ENCODE measurements around the gene B3GALT6. TPM values are rescaled to one million over a fixed set of nuclear protein-coding genes. Genes with fewer than 3 reads are reported as not detected.

B3GALT6 gene
- total RNA-seq, 1 experiment from 2014 or later = 46.4 TPM

DNA sequence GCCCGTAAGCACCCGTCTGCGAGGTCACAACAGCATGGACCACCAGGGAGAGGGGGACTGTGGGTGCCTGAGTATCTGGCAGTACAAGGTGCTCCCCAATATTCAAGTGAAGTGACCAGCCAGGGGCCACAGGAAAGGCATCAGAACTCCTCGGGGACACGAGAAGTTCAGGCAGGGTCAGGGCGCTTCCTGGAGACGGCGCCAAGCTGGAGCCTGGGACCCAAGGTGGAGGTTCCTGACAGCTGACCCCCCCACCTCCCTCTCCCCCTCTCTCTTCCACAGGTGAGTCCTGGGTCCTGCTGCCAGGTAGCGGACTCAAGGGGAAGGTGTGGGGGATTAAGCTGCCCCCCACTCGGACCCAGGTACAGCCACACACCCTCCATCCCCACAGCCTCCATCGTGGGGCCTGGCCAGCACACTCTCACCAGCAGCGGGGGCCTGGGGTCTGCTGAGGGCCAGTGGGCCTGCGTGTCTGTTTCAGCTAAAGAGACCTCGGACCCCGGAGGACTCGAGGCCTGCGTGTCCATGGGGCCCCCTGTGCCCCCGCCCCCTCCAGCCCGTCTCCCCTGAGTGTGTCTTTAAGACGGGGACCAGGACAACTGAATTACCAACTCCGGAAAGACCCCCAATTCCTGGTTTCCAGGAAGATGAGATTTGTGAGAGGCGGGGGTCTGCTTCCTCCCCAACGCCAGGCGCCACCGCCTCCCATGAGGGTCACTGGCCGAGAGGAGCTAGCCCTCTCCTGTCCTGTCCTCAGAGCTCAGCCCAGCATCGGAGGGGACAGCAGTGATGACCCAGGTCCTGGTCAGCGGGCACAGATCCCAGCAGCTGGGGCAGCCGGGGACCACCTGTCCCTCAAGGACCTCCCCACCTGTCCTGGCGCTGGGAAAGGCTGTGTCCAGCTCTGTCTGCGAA lies 31.8 kb upstream of the B3GALT6 start:
- no peaks in the 10 kb centered on the region for H3K36me3 ChIP-seq (ENCODE audit: control insufficient read depth, insufficient read depth, low read length)
- CTCF ChIA-PET = no interaction called here
- DNase-seq (ENCODE audit: low read depth, low spot score) = no peak
- TF ChIP-seq REST (IDR thresholded peaks at IDR 0.05; ENCODE audit: insufficient read depth in 1 of 2, low read depth in 2 of 2, low read length in 1 of 2) (no peak), SIN3A (IDR thresholded peaks at IDR 0.05; ENCODE audit: borderline replicate concordance, insufficient read depth, low read depth, low read length) (no peak), TCF7L2 (IDR thresholded peaks at IDR 0.05; ENCODE audit: low read depth, low read length) (no peak), POLR2AphosphoS5 (IDR thresholded peaks at IDR 0.05; ENCODE audit: low read depth, low read length) (no peak)
- TF ChIP-seq, protein P1, sequence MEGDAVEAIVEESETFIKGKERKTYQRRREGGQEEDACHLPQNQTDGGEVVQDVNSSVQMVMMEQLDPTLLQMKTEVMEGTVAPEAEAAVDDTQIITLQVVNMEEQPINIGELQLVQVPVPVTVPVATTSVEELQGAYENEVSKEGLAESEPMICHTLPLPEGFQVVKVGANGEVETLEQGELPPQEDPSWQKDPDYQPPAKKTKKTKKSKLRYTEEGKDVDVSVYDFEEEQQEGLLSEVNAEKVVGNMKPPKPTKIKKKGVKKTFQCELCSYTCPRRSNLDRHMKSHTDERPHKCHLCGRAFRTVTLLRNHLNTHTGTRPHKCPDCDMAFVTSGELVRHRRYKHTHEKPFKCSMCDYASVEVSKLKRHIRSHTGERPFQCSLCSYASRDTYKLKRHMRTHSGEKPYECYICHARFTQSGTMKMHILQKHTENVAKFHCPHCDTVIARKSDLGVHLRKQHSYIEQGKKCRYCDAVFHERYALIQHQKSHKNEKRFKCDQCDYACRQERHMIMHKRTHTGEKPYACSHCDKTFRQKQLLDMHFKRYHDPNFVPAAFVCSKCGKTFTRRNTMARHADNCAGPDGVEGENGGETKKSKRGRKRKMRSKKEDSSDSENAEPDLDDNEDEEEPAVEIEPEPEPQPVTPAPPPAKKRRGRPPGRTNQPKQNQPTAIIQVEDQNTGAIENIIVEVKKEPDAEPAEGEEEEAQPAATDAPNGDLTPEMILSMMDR (IDR thresholded peaks at IDR 0.05) = no peak
- in situ Hi-C loops (cut with HindIII; ENCODE audit: low pct_unique_long_range_greater_than_20kb, low sequenced_read_pairs) = no loop called here
- H3K4me1 ChIP-seq (ENCODE audit: control insufficient read depth, insufficient read depth, low read length) = no peaks in the 10 kb centered on the region
- H3K9me3 ChIP-seq (ENCODE audit: control insufficient read depth, insufficient read depth, low read depth, low read length) = no peaks in the 10 kb centered on the region
- no peak for ATAC-seq
- no TSS peak for BruUV-seq (replicated peaks)
- no peak overlapping the region for H3K27ac ChIP-seq (ENCODE audit: low read length)
- H3K4me3 ChIP-seq (ENCODE audit: low read depth in 2 of 2, low read length in 2 of 2) = no peak overlapping the region
- POLR2A ChIA-PET = no interaction called here
- no peaks in the 10 kb centered on the region for H3K27me3 ChIP-seq (ENCODE audit: control insufficient read depth, insufficient read depth, low read length)
- intact Hi-C loops (cut with micrococcal nuclease; ENCODE audit: unreplicated experiment) = no loop called here

DNA sequence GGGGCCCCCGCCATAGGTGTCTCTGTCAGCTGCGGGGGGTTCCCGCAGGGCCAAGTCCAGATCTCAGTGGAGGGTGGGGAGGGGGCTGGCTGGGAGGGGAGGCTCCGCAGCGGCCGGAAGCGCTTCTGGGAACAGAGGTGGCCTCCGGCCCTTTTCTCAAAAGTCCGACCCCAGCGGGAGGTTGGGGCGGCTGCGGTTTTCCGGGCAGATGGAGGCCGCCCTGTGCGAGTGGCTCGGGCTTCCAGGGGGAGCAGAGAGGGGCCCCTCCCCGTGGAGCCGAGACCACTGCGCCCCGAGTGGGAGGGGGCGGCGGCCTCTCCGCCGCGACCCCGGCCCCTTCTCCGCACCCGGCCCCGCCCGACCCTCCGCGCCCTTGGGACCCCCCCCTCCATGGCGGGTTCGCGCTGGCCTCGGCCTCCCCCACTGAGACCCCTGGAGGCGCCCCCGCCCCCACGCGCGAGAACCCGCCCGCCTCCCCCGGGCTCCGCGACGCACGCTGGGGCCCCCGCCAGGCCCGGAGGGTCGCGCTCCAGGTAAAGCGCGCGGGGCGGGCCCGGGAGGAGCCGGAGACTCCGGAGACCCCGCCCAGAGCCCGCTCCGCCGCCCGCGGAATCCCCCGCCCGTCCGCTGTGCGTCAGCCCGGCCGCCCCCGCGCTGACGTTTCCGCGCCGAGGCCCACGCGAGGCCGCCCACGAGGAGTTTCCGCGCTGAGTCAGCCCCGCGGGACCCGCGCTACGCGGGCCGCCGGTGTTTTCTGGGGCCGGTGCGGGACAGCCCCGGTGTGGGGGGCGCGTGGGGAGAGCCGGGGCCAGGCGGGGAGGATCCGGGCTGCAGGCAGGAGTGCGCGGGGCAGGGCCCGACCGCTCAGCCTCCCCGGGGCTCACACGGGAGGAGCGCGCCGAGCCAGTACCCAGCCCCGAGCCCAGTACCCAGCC lies 30.9 kb upstream of the B3GALT6 start:
- in situ Hi-C loops (cut with HindIII; ENCODE audit: low pct_unique_long_range_greater_than_20kb, low sequenced_read_pairs) (no loop called here), intact Hi-C loops (cut with micrococcal nuclease; ENCODE audit: unreplicated experiment) (no loop called here)
- no peaks in the 10 kb centered on the region for H3K36me3 ChIP-seq (ENCODE audit: control insufficient read depth, insufficient read depth, low read length)
- peak; percentile 70 for ATAC-seq
- H3K4me3 ChIP-seq (ENCODE audit: low read depth in 2 of 2, low read length in 2 of 2) = peak overlapping the region; percentile 37 to 43
- no peak overlapping the region for H3K27ac ChIP-seq (ENCODE audit: low read length)
- ChIA-PET POLR2A (no interaction called here), CTCF (no interaction called here)
- TF ChIP-seq POLR2AphosphoS5 (IDR thresholded peaks at IDR 0.05; ENCODE audit: low read depth, low read length) = no peak
- TF ChIP-seq TCF7L2 (IDR thresholded peaks at IDR 0.05; ENCODE audit: low read depth, low read length) = no peak
- no peak for TF ChIP-seq SIN3A (IDR thresholded peaks at IDR 0.05; ENCODE audit: borderline replicate concordance, insufficient read depth, low read depth, low read length)
- no peak for TF ChIP-seq REST (IDR thresholded peaks at IDR 0.05; ENCODE audit: insufficient read depth in 1 of 2, low read depth in 2 of 2, low read length in 1 of 2)
- TF ChIP-seq, protein P1 (IDR thresholded peaks at IDR 0.05) = no peak
- no peaks in the 10 kb centered on the region for H3K27me3 ChIP-seq (ENCODE audit: control insufficient read depth, insufficient read depth, low read length)
- H3K9me3 ChIP-seq (ENCODE audit: control insufficient read depth, insufficient read depth, low read depth, low read length) = no peaks in the 10 kb centered on the region
- no peak for DNase-seq (ENCODE audit: low read depth, low spot score)
- H3K4me1 ChIP-seq (ENCODE audit: control insufficient read depth, insufficient read depth, low read length) = no peaks in the 10 kb centered on the region
- BruUV-seq (replicated peaks) = no TSS peak

Data from Panc1 (cell line).